ENCODE results near the gene PCDHB6.
"Not testable (repeated sequence)": the region's sequence is repeated elsewhere in the genome, so short reads cannot be mapped to it uniquely, and the experiment has no call there.

The PCDHB6 gene

DNA sequence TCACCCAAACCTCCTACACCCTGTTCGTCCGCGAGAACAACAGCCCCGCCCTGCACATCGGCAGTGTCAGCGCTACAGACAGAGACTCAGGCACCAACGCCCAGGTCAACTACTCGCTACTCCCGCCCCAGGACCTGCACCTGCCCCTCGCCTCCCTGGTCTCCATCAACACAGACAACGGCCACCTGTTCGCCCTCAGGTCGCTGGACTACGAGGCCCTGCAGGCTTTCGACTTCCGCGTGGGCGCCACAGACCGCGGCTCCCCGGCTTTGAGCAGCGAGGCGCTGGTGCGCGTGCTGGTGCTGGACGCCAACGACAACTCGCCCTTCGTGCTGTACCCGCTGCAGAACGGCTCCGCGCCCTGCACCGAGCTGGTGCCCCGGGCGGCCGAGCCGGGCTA lies 51.3 kb downstream of the PCDHB6 start:
- not testable (repeated sequence) for H3K4me3 ChIP-seq (ENCODE audit: low read length); H2AFZ ChIP-seq (ENCODE audit: low read depth, low read length); H3K36me3 ChIP-seq (ENCODE audit: insufficient read depth, low read length); H3K4me1 ChIP-seq (ENCODE audit: insufficient read depth, low read length); H3K27me3 ChIP-seq (ENCODE audit: insufficient read depth, low read length)
- peaks cover 34% of the 10 kb centered on the region for H3K9me3 ChIP-seq (ENCODE audit: low read length)

- H3K4me1 ChIP-seq (ENCODE audit: insufficient read depth, low read length); H3K4me3 ChIP-seq (ENCODE audit: low read length); H3K27me3 ChIP-seq (ENCODE audit: insufficient read depth, low read length); H3K36me3 ChIP-seq (ENCODE audit: insufficient read depth, low read length); H2AFZ ChIP-seq (ENCODE audit: low read depth, low read length): not testable (repeated sequence)
- H3K9me3 ChIP-seq (ENCODE audit: low read length): peaks cover 35% of the 10 kb centered on the region
Measured at GRCh38 chr5:141201646-141202045, 51.8 kb downstream of the PCDHB6 start.
